Umbilical cord (tissue), 2 donors: Measurements from ENCODE around the gene NUS1. TPM values are rescaled to one million over a fixed set of nuclear protein-coding genes. Genes with fewer than 3 reads are reported as not detected.
"Not testable (repeated sequence)": the region's sequence is repeated elsewhere in the genome, so short reads cannot be mapped to it uniquely, and the experiment has no call there.

Experiments
- DNase-seq: peaks from one replicate; pipeline ENCODE4 v3.0.0-alpha.2; 2015; ENCODE audit warnings: low spot score
- total RNA-seq: library from RNA; depleted of rRNA; stranded (reverse); fragments of >200 nt; gene quantifications from one replicate; pipeline ENCODE4 v1.2.3, GENCODE V29; 2014; ENCODE audit warnings: low replicate concordance; ENCODE audit not compliant: insufficient read depth

NUS1 gene
- 17.3 TPM for total RNA-seq

DNA sequence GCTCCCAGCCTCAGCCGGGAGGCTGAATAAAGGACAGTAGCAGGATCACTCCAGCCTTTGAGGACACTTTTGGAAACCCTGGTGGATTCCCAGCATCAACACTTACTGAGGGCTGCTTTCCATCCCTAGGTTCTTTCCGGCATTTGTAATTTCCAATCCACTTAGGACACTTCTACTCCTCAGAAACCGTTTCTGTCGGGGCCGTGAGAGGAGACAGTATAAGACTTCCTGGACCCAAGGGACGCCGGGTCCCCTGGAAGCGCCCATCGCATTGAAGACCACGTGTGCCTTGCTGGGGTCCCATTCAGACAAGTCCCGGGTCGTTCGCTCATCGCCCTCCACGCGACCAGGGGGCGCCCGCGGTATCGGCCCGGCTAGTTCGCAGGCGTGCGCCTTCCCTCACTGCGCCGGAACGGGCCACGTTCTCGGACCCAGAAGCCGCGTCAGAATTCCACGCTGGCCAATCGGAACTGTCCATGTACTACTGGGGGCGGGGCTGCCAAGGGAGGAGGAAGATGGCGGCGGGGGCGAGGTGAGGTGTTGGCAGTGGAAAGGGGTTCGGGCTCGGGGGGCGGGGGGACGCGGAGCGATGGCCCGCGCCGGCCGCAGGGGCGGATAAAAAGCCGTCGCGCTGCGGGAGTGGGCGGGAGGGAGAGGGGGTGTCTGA, at the start of gene NUS1:
TSS of gene NUS1 (plus strand) at position 479 of the 667 bp plus-strand sequence. CDS start 202 bp downstream, outside the sequence.
- DNase-seq, result peak; percentile 99

DNA sequence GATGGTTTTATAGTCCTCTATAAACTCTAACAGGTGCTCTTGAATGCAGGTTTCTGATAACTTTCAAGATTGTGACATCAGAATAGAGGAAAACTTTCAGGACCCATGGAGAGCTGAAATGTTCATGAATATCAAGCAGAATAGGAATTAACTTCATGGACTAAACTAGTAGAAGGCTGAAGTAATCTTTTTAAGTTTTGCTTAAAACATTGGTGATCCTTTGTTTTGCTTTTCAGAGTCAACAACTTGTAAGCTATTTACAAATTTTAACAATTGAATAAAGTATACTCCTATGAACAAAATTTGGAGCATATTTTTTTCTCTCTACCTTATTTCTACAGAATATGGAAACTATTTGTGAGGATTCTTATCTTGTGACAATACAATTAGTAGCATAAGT, 47.7 kb upstream of the NUS1 start:
- no peak for DNase-seq

DNA sequence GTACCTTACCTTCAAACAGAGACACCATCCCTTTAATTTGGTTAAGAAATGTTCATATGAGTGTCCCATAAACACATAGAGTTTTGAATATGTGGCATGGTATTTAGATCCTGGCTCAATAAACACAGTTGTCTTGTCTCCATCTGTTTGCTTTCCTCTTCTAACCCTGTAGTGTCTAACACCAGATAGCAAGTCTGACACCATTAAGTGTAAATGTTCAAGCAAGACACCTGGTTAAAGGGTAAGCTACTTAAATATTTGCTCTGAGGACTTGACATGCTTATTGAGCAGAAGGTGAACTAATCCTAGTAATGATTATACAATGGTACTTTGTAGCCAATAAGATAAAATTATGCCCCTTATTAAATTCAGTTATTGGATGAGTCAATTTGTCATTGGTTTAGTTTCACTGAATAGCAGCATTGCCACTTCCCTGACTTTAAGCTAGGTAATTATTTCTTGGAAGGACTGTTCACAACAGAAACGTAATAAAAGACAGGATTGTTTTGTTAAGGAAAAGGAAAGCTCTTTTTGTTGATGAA, 46.1 kb upstream of the NUS1 start:
- no peak for DNase-seq

DNA sequence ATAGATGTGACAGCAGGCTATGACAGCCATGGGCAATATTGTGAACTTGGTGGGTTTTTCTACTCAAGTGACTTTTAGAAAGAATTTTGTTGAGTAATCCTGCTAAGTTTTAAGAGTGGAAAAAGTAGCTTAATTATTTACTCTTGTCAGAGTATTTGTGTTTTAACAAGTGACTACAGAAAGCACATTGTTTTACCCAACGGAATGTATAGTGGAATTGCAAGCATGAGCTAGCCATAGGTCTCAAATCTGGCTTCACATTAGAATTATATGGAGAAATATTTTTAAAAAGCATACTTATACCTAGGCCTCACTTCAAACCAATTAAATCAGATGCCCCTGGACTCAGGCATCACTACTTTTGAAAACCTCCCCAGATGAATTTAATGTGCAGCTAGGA, 37.5 kb upstream of the NUS1 start:
- DNase-seq, result no peak

DNA sequence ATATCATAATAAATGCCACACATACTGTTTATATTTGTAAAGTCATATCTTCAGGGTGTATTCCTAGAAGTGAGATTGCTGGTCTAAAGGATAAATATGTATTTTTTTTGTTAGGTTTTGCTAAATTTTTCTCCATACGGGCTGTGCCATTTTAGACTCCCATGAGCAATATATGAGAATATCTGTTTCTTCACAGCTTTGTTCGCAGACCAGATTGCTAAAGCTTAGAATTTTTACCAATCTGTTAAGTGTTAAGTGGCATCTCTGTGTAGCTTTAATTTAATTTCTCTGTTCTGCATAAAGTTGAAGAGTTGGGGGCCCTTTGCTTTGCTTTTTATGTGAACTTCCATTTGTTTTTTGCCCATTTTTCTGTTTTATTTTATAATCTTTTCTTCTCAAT, 32.3 kb upstream of the NUS1 start:
- DNase-seq, result no peak

DNA sequence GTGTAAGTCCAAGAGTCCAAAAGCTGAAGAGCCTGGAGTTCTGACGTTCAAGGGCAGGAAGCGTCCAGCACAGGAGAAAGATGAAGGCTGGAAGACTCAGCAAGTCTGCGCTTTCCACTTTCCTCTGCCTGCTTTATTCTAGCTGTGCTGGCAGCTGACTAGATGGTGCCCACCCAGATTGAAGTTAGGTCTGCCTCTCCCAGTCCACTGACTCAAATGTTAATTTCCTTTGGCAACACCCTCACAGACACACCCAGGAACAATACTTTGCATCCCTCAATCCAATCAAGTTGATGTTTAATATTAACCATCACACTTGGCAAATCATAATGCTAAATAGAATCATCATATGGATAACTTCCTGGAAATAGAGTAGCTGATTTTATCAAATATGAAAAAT, 23.3 kb upstream of the NUS1 start:
- DNase-seq, result not testable (repeated sequence)

DNA sequence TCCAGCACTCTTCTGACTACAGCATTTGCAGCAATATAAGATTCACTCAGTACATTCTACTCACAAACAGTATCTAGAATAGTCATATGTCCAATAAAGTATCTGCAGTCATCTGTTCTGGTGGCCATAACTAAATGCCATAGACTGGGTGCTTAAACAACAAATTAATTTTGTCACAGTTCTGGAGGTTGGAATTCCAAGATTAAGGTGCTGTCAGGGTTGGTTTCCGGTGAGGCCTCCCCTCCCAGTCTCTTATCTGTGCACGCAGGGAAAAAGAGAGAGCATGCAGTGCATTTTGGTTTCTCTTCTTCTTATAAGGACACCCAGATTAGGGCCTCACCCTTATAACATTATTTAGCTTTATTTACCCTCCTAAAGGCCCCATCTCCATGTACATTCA, 21.3 kb upstream of the NUS1 start:
- DNase-seq, result no peak

DNA sequence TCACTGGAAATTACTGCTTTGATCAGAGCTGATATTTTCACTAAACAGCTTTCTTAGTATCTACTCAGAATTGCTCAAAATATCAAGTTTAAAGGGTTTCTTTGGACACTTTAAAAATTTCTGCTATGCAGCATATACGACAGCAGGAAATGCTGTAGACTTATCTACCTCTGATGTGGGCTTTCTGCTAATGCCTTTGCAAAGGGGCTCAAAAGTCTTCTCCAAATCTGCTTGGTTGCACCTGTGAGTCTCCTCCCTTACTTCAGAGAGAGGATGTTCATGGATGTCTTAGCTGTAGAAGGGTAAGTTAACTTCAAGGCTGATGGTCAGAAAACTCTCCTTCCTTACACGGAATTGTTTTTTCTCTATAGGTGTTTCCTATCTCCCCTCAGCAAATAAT, 19.9 kb upstream of the NUS1 start:
- DNase-seq, result no peak

DNA sequence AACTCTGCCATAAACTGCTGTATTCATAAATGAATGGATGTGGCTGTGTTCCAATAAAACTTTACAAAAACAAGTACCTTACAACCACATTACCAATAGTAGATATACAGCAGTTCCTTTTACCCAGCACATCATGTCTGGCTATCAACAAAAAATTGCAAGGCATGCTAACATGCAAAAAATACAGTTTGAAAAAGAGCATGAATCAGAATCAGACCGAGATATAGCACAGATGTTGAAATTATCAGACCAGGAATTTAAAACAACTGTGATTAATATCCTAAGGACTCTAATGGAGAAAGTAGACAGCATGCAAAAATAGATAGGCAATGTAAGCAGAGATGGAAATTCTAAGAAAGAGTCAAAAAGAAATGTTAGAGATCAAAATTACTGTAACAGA, 8.4 kb upstream of the NUS1 start:
- no peak for DNase-seq

DNA sequence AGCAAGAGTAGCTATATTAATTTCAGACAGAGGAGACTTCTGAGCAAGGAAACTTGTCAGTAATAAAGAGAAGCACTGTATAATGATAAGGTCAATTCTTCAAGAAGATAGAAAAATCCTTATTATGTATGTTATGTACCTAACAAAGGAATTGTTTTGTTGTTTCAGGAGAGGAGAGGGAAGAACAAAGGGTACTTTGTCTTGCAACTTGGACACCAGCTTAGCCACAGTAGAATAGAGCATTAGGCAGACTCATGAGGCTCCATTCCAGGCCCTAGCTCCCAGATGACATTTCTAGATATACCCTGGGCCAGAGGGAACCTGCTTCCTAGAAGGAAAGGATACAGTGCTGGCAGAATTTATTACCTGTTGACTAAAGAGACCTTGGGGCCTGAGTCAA, 6.5 kb upstream of the NUS1 start:
- DNase-seq, result no peak

DNA sequence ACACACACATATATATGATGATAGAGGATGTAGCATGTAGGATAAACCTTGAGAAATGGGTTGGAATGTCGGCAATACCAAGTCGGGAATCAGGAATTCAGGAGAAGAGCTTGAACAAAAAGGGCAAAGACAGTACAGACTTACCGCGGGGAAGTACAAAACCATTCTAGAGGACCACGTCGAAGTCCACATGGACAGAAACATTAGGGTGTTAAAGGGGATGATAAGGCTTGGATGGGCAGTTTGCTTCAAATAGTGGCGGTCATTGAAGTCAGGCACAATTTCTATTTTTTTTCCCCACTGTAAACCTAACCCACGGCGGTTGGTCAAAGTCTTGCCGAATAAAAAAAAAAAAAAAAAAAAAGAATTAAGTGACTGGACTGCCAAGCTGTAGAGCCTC, 766 bp upstream of the NUS1 start:
- DNase-seq, result no peak

DNA sequence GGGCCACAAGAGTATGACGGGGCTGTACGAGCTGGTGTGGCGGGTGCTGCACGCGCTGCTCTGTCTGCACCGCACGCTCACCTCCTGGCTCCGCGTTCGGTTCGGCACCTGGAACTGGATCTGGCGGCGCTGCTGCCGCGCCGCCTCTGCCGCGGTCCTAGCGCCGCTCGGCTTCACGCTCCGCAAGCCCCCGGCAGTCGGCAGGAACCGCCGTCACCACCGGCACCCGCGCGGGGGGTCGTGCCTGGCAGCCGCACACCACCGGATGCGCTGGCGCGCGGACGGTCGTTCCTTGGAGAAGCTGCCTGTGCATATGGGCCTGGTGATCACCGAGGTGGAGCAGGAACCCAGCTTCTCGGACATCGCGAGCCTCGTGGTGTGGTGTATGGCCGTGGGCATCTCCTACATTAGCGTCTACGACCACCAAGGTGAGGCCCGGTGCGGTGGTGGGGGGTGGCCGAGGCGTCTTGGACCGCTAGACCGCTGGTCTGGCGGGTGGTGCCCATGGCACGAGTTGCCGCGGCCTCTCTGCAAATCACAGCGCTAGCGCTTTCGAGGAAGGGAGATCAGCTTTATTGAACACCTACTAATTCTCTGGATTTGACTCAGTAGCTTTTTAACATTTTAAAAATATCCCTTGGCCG, 511 bp downstream of the NUS1 start:
- DNase-seq, result not testable (repeated sequence)

DNA sequence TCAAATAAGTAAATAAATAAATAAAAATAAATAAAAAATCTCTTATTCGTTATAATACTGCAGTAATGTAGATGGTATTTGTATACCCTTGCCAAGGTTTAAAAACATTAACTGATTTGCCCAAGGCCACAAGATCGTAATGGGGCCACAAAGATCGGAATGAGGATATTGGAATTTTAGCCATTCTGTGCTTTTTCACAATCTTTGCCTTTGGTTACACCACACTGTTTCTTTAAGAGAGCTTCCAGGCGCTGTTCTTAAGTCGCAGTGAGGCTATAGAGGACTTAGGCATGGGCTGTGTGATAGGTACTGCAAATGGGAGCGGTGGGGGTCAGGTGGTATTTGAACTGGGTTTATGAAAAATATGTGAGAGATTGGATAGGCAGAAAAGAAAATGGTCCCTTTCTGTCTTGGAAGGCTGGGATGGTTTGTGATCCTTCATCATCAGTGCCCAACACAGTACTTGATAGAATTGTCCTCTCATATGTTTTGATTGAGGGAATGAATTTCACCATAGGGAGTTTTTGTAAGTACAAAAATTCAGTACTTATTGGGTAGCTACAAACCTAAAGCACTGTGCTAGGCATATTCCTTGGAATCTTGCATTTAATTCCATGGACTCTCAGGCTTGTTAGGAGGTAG, 1.4 kb downstream of the NUS1 start:
- no peak for DNase-seq

DNA sequence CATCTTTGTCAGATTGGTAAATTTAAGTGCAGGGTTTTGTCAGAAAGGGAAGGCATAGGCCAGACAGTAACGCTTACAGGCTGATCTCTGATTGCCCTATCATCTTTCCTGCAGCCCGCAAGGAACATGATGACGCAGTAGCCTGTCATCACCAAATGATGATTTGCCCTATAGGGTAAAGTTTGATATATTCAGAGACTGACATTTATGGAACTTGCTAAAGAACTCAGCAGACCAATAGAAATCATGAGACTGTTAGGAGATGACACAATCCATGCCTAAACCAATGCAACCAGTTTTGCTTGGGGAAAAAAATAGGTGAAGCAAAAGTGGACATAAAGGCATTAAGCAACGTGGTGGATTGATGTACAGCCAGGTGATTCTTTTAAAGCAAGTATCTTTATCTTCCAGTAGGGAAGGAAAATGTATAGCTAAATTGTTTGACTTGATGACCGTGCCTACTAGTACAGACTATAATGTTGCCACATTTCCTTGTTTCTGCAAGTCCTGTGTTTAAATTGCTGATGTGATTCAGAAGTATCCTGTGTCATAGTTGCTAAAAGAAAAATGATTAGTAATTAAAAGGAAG, 2.4 kb downstream of the NUS1 start:
- no peak for DNase-seq

DNA sequence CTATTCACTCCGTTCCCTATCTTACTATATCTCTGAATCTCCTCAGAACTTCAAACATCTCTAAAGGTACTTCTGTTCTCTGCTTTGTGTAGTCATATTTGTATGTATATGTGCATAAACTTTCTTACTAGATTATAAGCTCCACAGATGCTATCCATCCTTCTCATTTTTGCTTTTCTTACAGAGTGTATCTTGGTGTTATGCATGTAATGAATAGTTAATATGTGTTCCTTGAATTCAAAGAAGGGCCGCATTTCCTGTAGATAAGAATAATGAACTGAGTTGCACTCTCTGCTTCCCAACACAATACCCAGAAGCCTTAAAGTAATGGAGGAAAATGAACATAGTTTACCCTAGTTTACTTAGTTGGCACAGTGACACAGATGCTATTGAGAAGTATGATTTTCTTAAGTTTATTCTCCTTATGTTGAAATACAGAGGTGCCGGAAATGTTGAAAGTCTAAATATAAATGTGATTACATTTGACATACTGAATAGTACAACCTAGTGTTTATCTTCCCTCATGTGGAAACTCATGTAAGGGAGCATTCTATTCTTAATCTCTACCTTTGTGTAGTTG, 6.0 kb downstream of the NUS1 start:
- DNase-seq, result no peak

DNA sequence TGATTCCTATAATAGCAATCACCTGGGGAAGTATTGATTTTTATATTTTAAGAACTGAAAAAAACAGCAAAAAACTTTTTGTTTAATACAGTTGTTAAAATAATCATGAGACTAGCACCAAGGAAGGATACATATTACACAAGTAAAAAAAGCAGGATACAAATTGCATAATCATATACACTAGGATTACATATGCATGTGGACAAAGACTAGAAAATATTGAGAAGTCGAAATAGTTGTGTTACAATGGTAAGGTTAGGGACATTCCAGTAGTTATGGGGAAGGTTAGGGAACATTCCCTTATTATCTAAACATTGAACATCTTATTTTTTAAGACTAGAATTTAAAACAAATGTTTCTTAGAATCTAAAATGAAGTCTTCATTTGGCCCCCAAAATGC, 9.5 kb downstream of the NUS1 start:
- DNase-seq, result no peak

DNA sequence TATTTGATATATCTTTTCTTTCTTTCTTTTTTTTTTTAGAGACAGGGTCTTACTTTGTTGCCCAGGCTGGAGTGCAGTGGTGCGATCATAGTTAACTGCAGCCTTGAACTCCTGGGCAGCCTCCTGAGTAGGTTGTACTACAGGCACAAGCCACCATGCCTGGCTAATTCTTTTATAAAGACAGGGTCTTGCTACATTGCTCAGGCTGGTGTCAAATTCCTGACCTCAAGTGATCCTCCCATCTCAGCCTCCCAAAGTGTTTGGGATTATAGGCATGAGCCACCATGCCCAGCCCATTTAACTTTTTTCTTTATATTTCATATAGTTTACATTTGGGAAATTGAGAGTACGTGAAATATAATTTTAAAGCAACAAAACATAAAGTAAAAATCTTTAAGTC, 10.1 kb downstream of the NUS1 start:
- DNase-seq, result no peak

DNA sequence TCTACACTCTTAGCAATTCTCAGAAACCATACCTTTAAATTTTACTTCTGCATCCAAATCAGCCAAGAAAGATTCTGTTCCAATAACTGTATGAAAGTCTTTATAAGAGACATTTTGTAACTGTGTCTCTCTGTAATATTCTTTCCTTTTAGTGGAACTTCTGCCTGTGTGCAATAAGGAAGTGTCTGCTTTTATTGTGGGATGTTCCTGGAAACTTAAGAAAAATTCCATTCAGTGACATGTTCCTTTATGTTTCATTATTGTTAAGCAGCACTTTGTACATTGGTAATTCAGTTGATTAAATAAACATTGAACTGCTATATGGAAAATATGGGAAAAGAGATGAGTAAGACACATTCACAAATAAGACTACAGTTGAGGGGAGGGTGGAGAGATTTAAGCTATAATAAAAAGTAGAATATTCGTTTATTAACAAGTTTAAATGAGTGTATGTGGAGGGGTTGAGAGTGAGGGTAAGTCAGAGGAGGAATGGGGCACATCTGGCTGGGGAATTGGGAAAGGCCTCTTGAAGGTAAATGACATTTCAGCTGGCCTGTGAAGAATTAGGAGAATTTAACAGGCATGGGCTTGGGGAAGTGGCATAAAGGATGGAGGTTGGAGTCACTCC, 11.9 kb downstream of the NUS1 start:
- DNase-seq, result no peak

DNA sequence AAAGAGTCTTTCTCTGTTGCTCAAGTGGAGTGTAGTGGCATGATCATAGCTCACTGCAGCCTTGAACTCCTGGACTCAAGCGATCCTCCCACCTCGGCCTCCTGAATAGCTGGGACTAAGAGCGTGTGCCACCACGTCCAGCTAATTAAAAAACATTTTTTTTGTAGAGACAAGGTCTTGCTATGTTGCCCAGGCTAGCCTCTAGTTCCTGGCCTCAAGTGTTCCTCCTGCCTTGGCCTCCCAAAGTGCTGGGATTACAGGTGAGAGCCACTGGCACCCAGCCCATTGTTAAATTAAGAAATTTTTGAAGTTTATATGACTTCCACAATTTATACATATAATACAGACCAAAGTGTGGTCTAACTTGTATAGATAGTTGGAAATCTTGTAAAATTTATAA, 14.3 kb downstream of the NUS1 start:
- not testable (repeated sequence) for DNase-seq

DNA sequence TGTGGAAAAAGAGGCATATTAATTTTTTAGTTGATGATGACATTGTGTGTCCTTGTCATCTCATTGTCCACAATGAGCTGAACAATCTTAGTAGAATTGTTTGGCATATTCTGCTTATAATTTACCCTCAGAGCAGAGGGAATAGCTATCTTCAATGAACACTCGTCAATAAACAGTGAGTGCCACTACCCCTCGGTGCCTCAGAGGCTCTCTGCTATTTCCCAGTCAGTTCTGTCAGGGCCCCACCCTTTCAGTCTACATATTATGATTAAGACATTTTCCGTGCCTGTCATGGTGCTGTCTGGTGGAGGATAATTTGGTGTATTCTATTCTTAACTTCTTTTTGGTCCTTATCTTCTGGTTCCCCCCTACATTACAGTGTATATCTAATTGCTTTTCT, 31.2 kb downstream of the NUS1 start:
- no peak for DNase-seq

DNA sequence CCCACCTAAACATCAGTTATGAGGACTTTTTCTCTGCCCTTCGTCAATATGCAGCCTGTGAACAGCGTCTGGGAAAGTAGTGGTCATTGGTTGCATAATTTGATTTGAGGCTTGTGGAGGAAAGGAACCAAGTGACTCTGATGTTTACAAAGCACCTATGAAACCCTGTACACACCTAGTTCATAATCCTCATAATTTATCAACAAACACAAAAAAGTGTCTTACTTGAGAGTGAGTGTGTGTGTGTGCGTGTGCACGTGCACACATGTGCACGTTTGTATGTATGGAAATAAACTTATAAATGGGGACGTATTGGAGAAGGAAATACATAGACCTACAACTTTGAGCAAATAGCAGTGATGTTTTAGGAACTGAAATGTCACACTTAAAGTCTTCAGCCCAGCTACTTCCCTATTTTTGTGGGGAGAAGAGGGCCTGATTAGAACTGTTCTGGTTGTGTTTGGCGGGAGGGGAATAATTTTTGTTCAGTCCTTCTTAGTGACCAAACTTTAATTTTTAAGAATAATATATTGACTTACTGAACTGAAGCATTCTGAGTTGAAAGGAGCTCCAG, 31.8 kb downstream of the NUS1 start:
- DNase-seq, result not testable (repeated sequence)
